Osteocyte (in vitro differentiated cells): Measurements from ENCODE around the gene SPG21. TPM values are rescaled to one million over a fixed set of nuclear protein-coding genes. Genes with fewer than 3 reads are reported as not detected.

Source experiments
- DNase-seq: peaks from one replicate; pipeline ENCODE4 v3.0.0; 2021; ENCODE audit warnings: mixed read lengths; ENCODE audit not compliant: unreplicated experiment; ENCODE audit errors: extremely low spot score
- H3K27ac Mint-ChIP-seq: one replicate; pipeline ENCODE4 v1.8.0; 2021; ENCODE audit warnings: mild to moderate bottlenecking, mixed read lengths; ENCODE audit not compliant: unreplicated experiment
- H3K27me3 Mint-ChIP-seq: one replicate; pipeline ENCODE4 v1.8.0; 2021; ENCODE audit warnings: mixed read lengths; ENCODE audit not compliant: unreplicated experiment
- H3K36me3 Mint-ChIP-seq: one replicate; pipeline ENCODE4 v1.8.0; 2021; ENCODE audit warnings: mixed read lengths; ENCODE audit not compliant: unreplicated experiment
- H3K4me1 Mint-ChIP-seq: one replicate; pipeline ENCODE4 v1.8.0; 2021; ENCODE audit warnings: mixed read lengths; ENCODE audit not compliant: unreplicated experiment
- H3K4me3 Mint-ChIP-seq: one replicate; pipeline ENCODE4 v1.8.0; 2021; ENCODE audit warnings: mild to moderate bottlenecking, moderate library complexity, mixed read lengths; ENCODE audit not compliant: unreplicated experiment
- H3K9me3 Mint-ChIP-seq: one replicate; pipeline ENCODE4 v1.8.0; 2021; ENCODE audit warnings: mixed read lengths; ENCODE audit not compliant: unreplicated experiment
- CTCF ChIP-seq: fragments of 200-600 bp; sonication (generic); IDR thresholded peaks from 2 replicates; pipeline ENCODE4 v1.5.0; 2021; ENCODE audit warnings: antibody characterized with exemption, mild to moderate bottlenecking, moderate library complexity
- total RNA-seq: library from RNA; stranded (reverse); gene quantifications from 2 replicates; pipeline ENCODE4 v1.2.1, GENCODE V29; 2021

Gene SPG21
- total RNA-seq, 1 donor from 2014 or later = 116 TPM

GRCh38 chr15:64916365-64916764 is 73.3 kb downstream of the SPG21 start:
- H3K27me3 Mint-ChIP-seq = no peaks in the 10 kb centered on the region
- peaks cover 10% of the 10 kb centered on the region for H3K4me1 Mint-ChIP-seq
- H3K36me3 Mint-ChIP-seq = no peaks in the 10 kb centered on the region
- no peak for DNase-seq
- no peak overlapping the region for H3K27ac Mint-ChIP-seq
- no peak overlapping the region for H3K4me3 Mint-ChIP-seq
- H3K9me3 Mint-ChIP-seq = no peaks in the 10 kb centered on the region
- no peak for TF ChIP-seq CTCF

- H3K9me3 Mint-ChIP-seq = no peaks in the 10 kb centered on the region
- H3K4me1 Mint-ChIP-seq = peaks cover 14% of the 10 kb centered on the region
- TF ChIP-seq CTCF = no peak
- no peak overlapping the region for H3K4me3 Mint-ChIP-seq
- no peak overlapping the region for H3K27ac Mint-ChIP-seq
- no peak for DNase-seq
- H3K27me3 Mint-ChIP-seq = no peaks in the 10 kb centered on the region
- H3K36me3 Mint-ChIP-seq = no peaks in the 10 kb centered on the region
Observed at GRCh38 chr15:64915518-64916227, 74.0 kb downstream of the SPG21 start.

Other genes with a start within 250 kb of the SPG21 start
- 3.8 and 4.8 TPM in 2 replicates for gene RBPMS2, start 214.3 kb downstream of the SPG21 start, total RNA-seq
- 4.2 and 4.8 TPM in 2 replicates for gene PIF1, start 164.3 kb downstream of the SPG21 start, total RNA-seq
- 24.5 and 24.7 TPM in 2 replicates for gene PLEKHO2, start 148.0 kb downstream of the SPG21 start, total RNA-seq
- 4.6 and 5.7 TPM in 2 replicates for gene ANKDD1A, start 78.0 kb downstream of the SPG21 start, total RNA-seq
- gene MTFMT, start 39.7 kb upstream of the SPG21 start, total RNA-seq = 16.3 and 16.9 TPM in 2 replicates
- not detected in 2 replicates for gene SLC51B, start 55.5 kb upstream of the SPG21 start, total RNA-seq
- gene RASL12, start 78.1 kb upstream of the SPG21 start, total RNA-seq = 0.73 and 0.78 TPM in 2 replicates
- gene KBTBD13, start 86.8 kb upstream of the SPG21 start, total RNA-seq = not detected in 2 replicates
- gene UBAP1L, start 125.3 kb upstream of the SPG21 start, total RNA-seq = 5.1 and 5.4 TPM in 2 replicates
- 22.3 and 27.1 TPM in 2 replicates for gene PDCD7, start 143.9 kb upstream of the SPG21 start, total RNA-seq
- 62.8 and 64.0 TPM in 2 replicates for gene CLPX, start 195.4 kb upstream of the SPG21 start, total RNA-seq
- 0.19 TPM in 1 of 2 replicates, not detected in the other for gene CILP, start 221.6 kb upstream of the SPG21 start, total RNA-seq